ENCODE measurements around the gene FSTL5. TPM values are rescaled to one million over a fixed set of nuclear protein-coding genes. Genes with fewer than 3 reads are reported as not detected.

The FSTL5 gene
- total RNA-seq, 4 donors from 2014 or later = 4.8 to 13.5 (median 7.1) TPM

DNA sequence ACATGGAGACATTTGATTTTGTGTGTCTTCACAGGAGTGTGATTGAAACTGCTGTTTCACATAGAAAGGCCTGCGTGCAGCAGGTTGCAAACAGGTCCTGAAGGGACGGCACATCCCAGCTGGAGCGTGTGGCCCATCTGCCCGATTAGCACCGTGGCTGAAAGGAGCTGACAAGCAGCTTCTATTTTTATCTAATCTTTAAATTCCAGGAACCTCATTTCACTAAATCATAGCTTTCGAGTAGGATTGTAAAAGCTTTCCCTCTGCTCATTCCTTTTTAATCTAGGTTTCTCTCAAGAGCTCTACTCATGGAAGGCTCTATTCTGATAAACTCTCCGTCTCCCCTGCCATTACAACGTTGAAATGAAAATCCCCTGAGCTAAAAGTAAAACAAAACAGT is 106.8 kb downstream of the FSTL5 start:
- no peak overlapping the region for H3K27ac ChIP-seq
- TF ChIP-seq EP300 (IDR thresholded peaks at IDR 0.05) = no peak
- TF ChIP-seq, protein P1, sequence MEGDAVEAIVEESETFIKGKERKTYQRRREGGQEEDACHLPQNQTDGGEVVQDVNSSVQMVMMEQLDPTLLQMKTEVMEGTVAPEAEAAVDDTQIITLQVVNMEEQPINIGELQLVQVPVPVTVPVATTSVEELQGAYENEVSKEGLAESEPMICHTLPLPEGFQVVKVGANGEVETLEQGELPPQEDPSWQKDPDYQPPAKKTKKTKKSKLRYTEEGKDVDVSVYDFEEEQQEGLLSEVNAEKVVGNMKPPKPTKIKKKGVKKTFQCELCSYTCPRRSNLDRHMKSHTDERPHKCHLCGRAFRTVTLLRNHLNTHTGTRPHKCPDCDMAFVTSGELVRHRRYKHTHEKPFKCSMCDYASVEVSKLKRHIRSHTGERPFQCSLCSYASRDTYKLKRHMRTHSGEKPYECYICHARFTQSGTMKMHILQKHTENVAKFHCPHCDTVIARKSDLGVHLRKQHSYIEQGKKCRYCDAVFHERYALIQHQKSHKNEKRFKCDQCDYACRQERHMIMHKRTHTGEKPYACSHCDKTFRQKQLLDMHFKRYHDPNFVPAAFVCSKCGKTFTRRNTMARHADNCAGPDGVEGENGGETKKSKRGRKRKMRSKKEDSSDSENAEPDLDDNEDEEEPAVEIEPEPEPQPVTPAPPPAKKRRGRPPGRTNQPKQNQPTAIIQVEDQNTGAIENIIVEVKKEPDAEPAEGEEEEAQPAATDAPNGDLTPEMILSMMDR (IDR thresholded peaks at IDR 0.05) = no peak
- TF ChIP-seq POLR2A (IDR thresholded peaks at IDR 0.05) = no peak
- no peaks in the 10 kb centered on the region for H3K9me3 ChIP-seq
- no peak overlapping the region for H3K4me3 ChIP-seq
- peaks cover 0 to 7% (median 0%) of the 10 kb centered on the region in 4 donors for H3K4me1 ChIP-seq
- no peaks in the 10 kb centered on the region for H3K36me3 ChIP-seq
- 52 to 60% methylated on average over 8 of the region's 8 CpGs for WGBS, 2 donors
- no peaks in the 10 kb centered on the region for H3K27me3 ChIP-seq
- DNase-seq (ENCODE audit: low spot score in 2 of 2) = no peak

DNA sequence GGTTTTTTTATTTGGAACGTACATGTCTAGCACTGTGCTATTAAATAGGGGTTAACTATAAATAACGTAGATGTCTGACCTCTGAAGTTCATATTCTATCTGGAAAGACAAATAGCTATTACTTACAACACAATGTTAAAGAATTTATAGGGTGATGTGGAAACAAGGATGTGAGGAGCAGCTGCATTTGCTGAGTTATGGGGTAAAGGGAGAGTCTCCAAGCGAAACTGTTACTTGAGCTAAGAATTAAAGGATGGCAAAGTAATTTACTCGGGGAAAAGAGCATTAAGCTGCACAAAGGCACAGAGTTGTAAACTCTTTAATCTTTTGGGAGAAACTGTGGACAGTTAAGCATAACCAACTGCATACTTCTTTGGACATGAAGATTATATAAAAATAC is 117.7 kb downstream of the FSTL5 start:
- no peak for DNase-seq (ENCODE audit: low spot score in 2 of 2)
- WGBS, 2 donors = 41 to 46% methylated on average over 4 of the region's 4 CpGs
- H3K27ac ChIP-seq = no peak overlapping the region
- H3K27me3 ChIP-seq = no peaks in the 10 kb centered on the region
- H3K9me3 ChIP-seq = no peaks in the 10 kb centered on the region
- TF ChIP-seq POLR2A (IDR thresholded peaks at IDR 0.05) (no peak), EP300 (IDR thresholded peaks at IDR 0.05) (no peak)
- TF ChIP-seq, protein P1 (IDR thresholded peaks at IDR 0.05) = no peak
- no peak overlapping the region for H3K4me3 ChIP-seq
- H3K36me3 ChIP-seq = no peaks in the 10 kb centered on the region
- no peaks in the 10 kb centered on the region for H3K4me1 ChIP-seq

DNA sequence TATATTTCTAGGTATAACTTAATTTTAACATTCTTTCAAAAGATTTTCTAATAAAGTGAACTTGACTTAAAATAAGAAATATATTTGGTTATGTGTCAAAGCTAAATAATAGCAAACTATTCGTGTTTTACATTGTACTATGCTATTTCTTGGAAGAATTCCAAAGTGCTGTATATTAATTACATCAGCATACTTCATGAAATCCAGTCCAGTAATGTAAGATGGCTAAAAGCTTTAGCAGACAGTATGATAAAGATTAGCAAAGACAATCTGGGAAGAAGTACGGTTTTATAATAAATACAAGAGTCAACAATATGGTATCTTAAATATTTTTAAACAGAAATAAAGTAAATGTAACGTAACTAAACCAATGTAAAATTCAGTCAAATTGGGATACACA is 125.7 kb downstream of the FSTL5 start:
- no peak overlapping the region for H3K4me3 ChIP-seq
- H3K27me3 ChIP-seq = no peaks in the 10 kb centered on the region
- no peak for TF ChIP-seq POLR2A (IDR thresholded peaks at IDR 0.05)
- no peak for DNase-seq (ENCODE audit: low spot score in 2 of 2)
- no peaks in the 10 kb centered on the region for H3K4me1 ChIP-seq
- no peaks in the 10 kb centered on the region for H3K9me3 ChIP-seq
- H3K27ac ChIP-seq = no peak overlapping the region
- no peaks in the 10 kb centered on the region for H3K36me3 ChIP-seq
- WGBS, 2 donors = 50 to 57% methylated on average over 3 of the region's 3 CpGs

DNA sequence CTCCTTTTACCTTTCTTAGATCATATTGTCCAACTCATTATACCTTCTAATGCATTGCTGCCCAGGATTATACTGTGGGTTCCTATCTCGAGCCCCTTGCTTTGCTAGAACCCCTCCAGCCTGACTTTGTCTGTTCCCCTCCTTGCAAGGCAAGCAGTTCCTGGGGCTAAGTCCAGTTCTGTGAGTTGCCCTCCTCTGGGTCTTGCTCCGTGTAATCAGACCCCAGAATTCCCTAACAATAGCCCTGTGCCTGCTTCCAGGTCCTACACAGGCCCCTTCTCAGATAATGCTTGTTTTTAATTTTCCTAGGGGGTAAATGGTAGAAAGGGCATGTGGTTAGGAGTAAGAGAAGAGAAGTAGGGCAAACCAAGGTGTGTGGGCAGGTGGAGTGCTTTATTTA is 145.9 kb downstream of the FSTL5 start:
- H3K27me3 ChIP-seq = no peaks in the 10 kb centered on the region
- no peak for DNase-seq (ENCODE audit: low spot score in 2 of 2)
- H3K36me3 ChIP-seq = no peaks in the 10 kb centered on the region
- H3K9me3 ChIP-seq = no peaks in the 10 kb centered on the region
- H3K27ac ChIP-seq = no peak overlapping the region
- no peak overlapping the region for H3K4me3 ChIP-seq
- WGBS, 2 donors = 51 to 76% methylated on average over 2 of the region's 2 CpGs
- no peak for TF ChIP-seq EP300 (IDR thresholded peaks at IDR 0.05)
- TF ChIP-seq, protein P1 (IDR thresholded peaks at IDR 0.05) = no peak
- no peak for TF ChIP-seq POLR2A (IDR thresholded peaks at IDR 0.05)
- H3K4me1 ChIP-seq = no peaks in the 10 kb centered on the region

DNA sequence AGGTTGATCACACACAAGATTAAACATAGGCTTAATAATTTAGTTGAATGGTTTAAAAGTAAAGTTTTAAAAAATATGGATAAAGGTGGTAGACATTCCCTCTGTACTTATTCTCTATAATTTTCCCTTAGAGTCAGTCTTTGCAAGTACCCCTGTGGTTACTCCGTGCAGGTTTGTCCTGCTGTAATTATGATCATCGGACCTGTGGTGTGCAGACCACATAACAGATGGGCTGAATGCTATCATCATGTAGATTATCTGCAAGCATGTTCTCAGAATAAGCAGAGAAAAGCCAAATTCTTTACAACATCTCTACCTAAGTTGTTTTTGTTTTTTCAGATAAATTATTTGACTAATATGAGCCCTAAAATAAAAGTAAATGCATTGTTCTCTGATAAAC is 146.8 kb downstream of the FSTL5 start:
- 62 to 98% methylated on average over 2 of the region's 2 CpGs for WGBS, 2 donors
- H3K27me3 ChIP-seq = no peaks in the 10 kb centered on the region
- H3K4me3 ChIP-seq = no peak overlapping the region
- no peak for DNase-seq (ENCODE audit: low spot score in 2 of 2)
- H3K27ac ChIP-seq = no peak overlapping the region
- H3K36me3 ChIP-seq = no peaks in the 10 kb centered on the region
- no peaks in the 10 kb centered on the region for H3K9me3 ChIP-seq
- TF ChIP-seq EP300 (IDR thresholded peaks at IDR 0.05) = no peak
- TF ChIP-seq POLR2A (IDR thresholded peaks at IDR 0.05) = no peak
- TF ChIP-seq, protein P1 (IDR thresholded peaks at IDR 0.05) = no peak
- no peaks in the 10 kb centered on the region for H3K4me1 ChIP-seq

DNA sequence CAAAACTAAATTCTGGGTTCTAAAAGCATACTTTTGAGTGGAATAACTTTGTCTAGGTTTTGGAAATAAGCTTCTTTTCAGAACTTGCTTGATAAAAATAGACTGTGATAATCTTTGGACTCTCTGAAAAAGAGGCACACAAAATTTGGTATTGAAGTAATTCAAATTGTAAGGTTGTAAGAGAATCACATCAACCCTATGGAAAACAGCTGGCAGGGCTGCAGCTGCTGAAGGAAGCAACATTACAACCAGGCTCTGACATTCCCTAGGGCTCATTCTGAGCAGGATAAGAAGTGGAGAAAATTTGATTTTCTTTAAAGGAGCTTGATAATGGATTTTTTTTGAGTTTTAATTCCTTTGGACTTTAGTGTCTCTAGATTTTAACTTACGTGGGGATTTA is 147.6 kb downstream of the FSTL5 start:
- TF ChIP-seq, protein P1 (IDR thresholded peaks at IDR 0.05) = no peak
- no peak for TF ChIP-seq POLR2A (IDR thresholded peaks at IDR 0.05)
- TF ChIP-seq EP300 (IDR thresholded peaks at IDR 0.05) = no peak
- no peak overlapping the region for H3K4me3 ChIP-seq
- H3K36me3 ChIP-seq = no peaks in the 10 kb centered on the region
- DNase-seq (ENCODE audit: low spot score in 2 of 2) = no peak
- WGBS, 2 donors = 0% methylated on average over 1 of the region's 1 CpG
- H3K4me1 ChIP-seq = no peaks in the 10 kb centered on the region
- no peak overlapping the region for H3K27ac ChIP-seq
- no peaks in the 10 kb centered on the region for H3K27me3 ChIP-seq
- H3K9me3 ChIP-seq = no peaks in the 10 kb centered on the region
